Iris pigment epithelial cell (primary cell): ENCODE results near the gene FCHSD2.
"Not testable (repeated sequence)": the region's sequence is repeated elsewhere in the genome, so short reads cannot be mapped to it uniquely, and the experiment has no call there.

ENCODE experiments used
- DNase-seq: peaks from one replicate; pipeline ENCODE4 v3.0.0-alpha.2; 2011; ENCODE audit warnings: low read depth

FCHSD2 gene

DNA sequence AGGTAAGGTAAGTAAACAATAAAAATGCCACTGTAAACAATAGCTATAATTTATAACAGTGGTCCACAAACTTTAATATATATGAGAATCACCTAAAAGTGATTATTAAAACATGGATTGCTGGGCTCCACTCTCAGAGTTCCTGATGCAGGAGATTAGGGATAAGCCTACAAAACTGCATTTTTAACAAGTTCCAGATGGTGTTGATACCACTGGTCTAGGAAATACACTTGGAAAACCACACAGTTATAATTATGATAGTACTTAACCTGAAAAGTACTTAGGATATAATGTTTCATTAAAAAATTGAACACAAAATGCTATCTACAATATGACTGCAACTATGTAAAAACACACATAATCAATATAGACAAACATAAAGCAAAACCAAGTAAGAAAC is 20.4 kb downstream of the FCHSD2 start:
- no peak for DNase-seq

DNA sequence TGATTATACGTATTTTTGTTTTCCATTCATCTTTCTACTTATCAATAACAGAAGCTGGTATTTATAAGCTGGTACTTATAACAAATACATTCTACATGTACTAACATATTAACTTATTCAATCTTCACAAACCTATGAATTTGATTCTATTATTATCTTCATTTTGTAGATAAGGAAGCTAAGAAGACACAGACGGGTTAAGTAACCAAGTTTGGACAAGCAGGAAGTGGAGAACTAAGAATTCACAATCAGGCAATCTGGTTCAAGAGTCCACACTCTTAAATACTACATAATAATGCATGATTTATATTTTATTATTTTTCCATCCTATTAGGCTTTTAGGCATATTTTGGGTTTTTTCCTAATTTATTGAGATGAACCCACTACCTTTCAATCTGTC is 25.0 kb downstream of the FCHSD2 start:
- DNase-seq = no peak

DNA sequence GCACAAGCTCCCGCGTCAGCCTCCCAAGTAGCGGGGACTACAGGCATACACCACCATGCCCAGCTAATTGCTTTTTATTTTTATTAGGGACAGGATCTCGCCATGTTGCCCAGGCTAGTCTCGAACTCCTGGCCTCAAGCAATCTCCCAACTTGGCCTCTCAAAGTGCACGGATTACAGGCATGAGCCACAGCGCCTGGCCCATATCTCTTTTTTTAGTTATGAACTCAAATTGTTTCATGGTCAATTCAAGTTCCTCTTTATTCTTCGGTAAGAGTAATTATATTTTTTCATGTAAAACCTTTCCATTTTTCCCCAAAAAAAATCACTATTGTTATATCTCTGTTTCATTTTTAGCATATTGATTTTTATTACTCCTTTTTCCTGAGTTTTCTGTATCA is 25.5 kb downstream of the FCHSD2 start:
- no peak for DNase-seq

DNA sequence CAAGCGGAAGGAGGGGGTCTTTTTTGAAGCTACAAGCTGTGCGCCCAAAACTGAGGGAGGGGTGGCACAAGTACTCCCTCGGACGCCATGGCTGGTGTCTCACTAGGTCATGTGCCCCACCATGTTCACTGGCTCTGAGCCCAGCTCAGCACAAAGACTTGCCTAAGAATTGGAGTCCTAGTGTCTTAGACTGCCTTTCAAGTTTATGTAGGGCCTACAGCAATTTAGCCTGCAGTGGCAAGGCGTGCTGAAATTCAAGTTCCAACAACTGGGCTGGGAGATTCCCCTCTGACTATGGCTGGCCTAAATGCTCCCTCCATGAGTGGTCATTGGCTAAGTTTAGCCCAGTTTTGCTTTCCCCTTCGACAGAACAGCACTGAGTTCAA is 27.3 kb downstream of the FCHSD2 start:
- DNase-seq = no peak

DNA sequence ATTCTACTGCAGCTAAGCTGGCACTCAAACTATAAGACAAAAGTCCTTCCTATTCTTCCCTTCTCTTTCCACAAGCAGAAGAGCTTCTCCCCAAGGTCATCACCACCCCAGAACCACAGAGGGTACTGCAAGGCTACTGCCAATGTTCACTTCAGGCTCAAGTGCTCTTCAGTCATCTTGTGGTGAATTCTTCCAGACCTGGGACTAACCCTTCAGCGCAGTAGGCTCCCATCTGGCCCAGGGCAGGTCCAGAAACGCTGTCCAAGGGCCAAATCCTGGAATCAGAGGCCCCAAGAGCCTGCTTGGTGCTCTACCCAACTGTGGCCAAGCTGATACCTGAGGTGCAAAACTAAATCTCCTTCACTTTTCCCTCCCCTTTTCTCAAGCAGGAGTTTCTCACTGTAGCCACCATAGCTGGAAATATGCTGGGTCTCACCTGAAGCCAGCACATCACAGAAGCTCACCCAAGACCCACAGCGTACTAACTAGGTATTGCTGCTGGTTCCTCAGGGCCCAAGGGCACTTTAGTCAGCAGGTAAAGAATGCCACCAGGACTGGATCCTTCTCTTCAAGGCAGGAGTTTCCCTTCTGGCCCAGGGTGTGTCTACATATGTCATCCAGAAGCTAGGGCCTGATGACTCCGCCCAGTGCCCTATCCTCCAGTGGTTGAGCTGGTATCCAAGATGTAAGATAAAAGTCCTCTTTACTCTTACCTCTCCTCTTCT is 27.8 kb downstream of the FCHSD2 start:
- DNase-seq = no peak

DNA sequence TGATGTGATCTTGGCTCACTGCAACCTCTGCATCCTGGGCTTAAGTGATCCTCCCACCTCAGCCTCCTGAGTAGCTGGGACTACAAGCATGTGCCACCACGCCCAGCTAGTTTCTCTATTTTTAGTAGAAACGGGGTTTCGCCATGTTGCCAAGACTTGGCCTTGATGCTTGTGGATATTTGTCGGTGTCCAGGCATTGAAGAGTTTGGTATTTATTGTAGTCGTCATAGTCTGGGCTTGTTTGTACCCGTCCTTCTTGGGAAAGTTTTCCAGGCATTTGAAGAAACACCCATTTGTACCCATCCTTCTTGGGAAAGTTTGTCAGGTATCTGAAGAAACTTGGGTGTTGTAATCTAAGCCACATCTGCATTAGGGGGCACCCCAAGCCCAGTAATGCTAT is 28.7 kb downstream of the FCHSD2 start:
- no peak for DNase-seq

DNA sequence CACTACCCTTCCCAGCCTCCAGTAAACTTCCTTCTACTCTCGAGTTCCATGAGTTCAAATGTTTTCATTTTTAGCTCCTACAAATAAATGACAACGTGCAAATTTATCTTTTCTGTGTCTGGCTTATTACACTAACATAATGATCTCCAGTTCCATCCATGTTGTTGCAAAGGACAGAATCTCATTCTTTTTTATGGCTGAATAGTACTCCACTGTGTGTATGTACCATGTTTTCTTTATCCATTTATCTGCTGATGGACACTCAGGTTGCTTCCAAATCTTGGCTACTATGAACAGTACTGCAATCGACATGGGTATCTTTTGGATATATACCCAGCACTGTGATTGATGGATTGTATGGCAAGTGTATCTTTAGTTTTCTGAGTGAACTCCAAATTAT is 34.5 kb downstream of the FCHSD2 start:
- DNase-seq = no peak

DNA sequence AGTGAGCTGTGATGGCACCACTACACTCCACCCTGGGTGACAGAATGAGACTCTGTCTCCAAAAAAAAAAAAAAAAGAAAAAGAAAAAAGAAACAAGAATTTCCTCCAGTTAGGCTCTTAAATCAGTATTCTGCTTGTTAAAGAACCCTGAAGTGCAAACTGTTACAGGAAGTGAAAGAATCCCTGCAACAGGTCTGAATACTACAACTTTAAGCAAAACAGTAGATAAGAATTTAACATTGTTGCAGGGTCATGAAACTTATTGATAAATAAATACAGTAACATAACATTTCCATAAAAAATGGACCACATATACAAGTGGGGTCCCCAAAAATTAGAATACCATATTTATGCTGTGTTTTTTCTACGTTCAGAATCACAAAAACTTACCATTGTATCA is 35.8 kb downstream of the FCHSD2 start:
- DNase-seq = no peak

DNA sequence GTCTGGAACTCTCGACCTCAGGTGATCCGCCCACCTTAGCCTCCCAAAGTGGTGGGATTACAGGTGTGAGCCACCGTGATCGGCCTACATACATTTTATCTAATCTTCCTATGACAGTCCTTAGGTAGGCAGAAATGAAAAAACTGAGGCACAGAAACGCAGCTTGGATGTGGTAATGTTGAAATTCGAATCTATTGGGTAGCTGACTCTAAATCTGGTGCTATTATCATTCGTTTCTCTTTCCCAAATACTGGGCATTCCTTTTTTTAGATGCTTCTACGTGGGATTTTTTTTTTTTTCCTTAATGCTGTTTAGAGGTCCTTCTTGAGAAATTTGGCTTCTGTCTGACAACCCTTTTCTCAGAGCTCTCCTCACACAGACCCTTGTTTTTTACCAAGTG is 41.5 kb downstream of the FCHSD2 start:
- no peak for DNase-seq

DNA sequence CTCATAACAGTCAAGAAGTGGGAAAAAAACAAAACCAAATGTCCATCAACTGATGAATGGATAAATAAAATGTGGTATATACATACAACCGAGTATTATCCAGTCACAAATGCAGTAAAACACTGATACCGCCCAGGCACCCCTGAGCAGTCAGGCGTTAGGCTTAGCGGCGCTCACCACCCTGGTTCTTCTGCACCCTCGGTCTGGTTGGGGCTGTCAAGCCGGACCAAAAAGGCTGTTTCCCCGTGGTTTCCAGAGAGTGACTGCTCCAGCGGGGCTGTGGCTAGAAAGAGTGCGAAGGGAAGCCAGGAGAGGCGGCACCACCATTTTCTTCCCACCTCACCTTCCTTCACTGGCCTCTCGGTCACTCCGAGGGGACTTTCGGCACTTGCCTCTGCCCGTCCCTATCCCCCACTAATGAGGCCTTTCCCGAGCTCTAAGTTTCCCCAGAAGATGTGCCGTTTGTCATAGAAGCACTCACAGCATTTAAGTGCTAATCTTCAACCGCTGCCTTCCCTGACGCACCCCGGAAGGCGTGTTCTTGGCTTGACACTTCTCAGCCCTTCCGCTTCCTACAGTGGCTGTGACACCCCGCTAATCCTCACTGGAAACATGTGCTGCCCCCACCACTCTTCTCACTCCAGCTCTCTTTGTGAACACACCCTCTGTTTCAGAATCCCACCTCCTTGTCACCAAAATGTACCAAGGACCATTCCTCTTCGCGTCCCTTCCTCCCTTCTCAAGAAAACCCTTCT is 42.4 kb downstream of the FCHSD2 start:
- no peak for DNase-seq

DNA sequence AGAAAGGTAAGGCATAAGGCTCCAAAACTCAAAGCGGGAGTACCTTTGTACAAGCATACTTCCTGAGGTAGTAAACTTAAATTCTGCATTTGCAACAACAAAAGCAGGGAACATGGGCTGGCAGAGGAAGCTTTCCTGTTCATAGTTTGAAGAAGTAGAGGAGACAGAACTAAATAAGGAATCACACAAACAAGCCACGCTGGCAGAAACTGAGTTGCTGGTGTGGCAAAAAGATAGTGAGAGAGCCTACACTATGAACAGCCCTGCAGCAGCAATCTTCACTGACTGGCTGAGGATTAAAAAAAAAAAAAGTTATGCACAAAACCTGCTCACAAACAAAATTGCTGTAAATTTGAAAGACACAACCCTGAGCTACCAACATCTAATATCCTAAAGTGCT is 46.5 kb downstream of the FCHSD2 start:
- no peak for DNase-seq

DNA sequence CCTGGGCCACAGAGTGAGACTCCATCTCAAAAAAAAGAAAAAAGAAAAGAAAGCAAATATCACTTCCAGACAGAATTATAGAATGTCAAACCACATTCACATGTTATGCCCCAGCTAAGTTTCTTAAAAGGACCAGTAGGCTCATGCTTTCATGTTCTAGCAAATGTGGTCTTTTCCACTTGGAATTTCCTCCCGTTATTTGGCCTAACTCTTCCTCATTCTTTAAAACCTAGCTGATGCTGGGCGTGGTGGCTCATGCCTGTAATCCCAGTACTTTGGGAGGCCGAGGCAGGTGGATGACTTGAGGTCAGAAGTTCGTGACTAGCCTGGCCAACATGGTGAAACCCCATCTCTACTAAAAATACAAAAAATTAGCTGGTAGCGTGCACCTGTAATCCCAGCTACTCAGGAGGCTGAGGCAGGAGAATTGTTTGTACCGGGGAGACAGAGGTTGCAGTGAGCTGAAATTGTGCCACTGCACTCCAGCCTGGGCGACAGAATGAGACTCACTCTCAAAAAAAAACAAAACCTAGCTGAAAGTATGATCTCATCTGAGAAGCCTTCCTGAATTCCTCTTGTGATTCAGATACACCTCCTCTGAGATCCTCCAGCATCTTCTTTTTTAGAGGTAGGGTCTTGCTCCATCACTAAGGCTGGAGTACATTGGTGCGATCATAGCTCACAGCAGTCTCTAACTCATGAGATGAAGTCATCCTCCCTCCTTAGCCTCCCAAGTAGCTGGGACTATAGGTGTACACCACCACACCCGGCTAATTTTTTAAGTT is 50.4 kb downstream of the FCHSD2 start:
- no peak for DNase-seq

DNA sequence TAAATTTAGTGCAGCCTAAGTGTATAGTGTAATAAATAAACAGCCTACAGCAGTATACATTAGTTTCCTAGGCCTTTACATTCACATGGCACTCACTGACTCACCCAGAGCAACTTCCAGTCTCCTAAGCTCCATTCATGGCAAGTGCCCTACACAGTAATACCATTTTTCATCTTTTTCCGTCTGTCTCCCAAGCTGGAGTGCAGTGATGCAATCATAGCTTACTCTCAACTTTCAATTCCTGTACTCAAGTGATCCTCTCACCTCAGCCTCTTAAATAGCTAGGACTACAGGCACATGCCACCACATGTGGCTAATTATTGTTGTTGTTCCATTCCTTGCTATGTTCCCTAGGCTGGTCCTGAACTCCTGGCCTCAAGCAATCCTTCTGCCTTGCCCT is 54.4 kb downstream of the FCHSD2 start:
- peak; percentile 65 for DNase-seq

DNA sequence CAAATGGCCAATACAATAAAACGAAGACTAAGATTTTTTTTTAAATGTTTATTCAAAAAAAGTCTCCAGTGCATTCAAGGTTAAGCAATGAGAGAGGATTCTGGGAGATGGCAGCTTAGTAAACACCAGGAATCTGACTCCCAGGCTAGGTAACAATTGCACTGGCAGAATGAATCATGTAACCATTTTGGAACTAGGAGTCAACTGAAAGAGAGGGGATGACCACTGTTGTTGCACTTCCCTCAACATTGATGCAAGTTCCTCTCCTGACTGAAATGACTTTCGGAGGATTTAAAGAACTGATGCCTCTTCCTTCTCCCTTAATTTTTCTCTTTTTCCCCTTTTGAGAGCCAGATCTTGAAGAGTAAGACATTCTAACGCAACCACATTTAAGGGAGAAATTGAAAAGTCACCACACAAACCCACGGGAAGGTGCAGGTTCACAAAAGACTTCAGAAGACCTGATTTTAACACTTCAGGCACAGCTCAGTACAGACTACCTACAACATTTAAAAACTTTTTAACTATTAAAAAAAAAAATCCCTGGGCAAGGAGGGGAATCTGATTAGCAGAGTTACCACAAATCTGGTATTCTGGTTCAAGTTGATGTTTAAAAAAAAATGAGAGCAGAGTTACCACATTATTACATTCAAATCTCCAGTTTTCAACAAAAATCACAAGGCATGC is 56.8 kb downstream of the FCHSD2 start:
- DNase-seq = peak; percentile 58

DNA sequence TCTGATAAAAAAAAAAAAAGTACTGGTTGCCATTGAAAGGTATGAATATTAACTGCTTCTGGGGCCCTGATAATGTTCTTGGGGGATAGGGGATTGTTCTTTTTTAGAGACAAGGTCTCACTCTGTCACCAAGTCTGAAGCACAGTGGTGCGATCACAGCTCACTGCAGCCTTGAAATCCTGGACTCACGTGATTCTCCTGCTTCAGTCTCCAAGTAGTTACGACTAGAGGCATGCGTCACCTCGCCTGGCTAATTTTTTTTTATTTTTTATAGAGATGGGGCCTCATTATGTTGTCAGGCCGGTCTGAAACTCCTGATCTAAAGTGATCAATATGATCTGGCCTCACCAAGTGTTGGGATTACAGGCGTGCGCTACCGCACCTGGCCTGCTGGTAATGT is 63.5 kb downstream of the FCHSD2 start:
- no peak for DNase-seq

DNA sequence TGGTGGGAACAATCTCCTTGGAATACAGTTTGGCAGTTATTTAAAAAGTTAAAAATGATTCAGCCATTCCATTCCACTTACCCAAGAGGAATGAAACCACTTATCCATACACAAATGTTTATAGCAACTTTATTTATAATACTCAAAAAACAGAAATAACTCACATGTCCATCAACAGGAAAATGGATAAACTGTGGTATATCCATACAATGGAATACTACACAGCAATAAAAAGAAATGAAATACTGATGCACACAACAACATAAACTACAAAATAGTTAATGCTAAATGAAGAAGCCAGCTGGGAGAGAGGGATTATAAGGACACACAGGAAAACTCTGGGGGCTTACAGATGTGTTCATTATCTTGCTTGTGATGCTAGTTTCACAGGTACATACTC is 64.7 kb downstream of the FCHSD2 start:
- no peak for DNase-seq

DNA sequence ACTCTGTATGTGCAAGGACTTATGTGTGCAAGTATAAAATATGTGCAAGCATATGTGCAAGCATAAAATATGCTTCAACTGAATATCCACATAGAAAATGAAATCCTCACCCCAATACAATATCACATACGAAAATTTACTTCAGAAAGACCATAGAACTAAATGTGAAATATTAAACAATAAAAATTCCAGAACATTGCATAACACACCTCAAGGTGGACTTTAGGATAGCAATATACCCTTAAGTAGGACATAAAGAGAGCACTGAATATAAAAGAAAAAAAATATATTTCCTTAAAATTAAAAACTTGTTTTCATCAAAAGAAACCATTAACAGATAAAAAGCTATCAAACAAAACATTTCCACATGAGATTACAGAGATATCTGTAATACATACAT is 67.8 kb downstream of the FCHSD2 start:
- no peak for DNase-seq

DNA sequence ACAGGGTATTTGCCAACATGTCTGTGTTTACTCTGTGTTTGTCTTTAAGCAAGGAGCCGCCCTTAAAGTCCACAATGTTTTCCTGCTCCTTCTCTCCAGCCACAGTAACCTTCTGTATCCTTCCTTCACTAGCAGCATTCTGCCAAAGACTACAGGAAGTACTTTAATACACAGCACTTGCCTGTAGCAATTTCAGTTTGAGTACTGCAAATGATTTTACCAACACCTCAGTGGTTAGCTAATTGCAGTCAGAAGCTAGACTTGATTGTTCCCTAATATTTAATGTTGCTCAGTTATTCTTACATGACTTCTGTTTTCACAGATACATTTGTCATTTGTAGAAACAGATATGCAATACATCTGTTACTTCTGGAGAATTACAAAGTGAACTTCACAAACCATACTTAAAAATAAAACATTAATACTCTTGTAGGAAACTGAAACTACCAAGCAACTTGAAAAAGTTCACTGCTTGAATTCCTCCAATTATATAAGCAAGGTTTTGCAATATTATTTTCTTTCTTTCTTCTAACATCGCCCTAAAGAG is 69.1 kb downstream of the FCHSD2 start:
- peak; percentile 35 for DNase-seq

DNA sequence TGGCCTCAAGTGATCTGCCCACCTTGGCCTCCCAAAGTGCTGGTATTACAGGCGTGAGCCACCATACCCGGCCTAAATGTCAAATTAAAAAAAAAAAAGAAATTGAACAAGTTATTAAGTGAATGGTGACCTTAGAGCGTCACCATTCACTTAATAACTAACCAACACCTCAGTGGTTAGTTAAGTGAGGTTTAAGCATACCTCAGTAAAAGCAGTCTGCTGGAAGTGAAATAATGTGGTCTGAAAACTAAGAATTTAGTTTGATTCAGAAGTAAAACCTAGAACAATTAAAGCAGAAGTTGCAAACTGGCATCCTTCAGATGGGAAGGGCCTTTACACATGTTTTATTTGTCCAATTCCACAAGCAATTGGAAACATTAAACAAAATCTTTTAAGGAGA is 71.5 kb downstream of the FCHSD2 start:
- no peak for DNase-seq

DNA sequence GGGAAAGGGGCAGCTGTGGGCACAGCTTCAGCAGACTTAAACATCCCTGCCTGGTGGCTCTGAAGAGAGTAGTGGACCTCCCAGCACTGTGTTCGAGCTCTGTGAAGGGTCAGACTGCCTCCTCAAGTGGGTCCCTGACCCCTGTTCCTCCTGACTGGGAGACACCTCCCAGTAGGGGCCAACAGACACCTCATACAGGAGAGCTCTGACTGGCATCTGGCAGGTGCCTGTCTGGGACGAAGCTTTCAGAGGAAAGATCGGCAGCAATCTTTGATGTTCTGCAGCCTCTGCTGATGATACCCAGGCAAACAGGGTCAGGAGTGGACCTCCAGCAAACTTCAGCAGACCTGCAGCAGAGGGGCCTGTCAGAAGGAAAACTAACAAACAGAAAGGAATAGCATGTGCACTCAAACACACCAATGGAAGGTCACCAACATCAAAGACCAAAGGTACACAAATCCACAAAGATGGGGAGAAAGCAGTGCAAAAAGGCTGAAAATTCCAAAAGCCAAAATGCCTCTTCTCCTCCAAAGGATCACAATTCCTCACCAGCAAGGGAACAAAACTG is 80.2 kb downstream of the FCHSD2 start:
- DNase-seq = not testable (repeated sequence)

DNA sequence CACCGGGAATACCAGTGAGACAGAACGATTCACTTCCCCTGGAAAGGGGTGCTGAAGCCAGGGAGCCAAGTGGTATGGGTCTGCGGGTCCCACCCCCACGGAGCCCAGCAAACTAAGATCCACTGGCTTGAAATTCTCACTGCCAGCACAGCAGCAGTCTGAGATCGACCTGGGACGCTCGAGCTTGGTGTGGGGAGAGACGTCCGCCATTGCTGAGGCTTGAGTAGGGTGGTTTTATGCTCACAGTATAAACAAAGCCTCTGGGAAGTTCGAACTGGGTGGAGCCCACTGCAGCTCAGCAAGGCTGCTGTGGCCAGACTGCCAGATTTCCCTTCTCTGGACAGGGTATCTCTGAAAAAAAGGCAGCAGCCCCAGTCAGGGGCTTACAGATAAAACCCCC is 80.7 kb downstream of the FCHSD2 start:
- not testable (repeated sequence) for DNase-seq

DNA sequence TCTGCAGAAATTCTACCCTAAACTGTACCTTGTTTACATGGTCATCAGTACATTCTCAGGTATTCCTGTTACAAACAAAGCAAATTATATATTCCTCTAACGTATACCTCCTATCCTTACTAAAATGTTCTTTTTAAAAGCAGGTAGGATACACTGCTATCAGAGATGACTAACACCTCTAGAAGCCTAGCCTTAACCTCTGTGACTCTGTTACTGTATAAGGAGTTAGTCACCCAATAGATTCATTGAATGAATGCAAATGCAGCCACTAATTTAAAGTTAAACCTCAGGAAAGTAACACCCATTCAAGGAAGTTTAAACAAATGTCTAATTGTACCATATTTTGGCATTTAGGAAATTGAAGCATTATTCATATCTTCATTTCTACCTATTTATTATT is 82.2 kb downstream of the FCHSD2 start:
- no peak for DNase-seq
